ENCODE measurements around the gene EEF1A2.

EEF1A2 gene

GRCh38 chr20:63447320-63447719, 51.6 kb downstream of the EEF1A2 start:
- Histone ChIP-seq H2AFZ (ENCODE audit: low read length) (no peak overlapping the region), H3K36me3 (ENCODE audit: insufficient read depth, low read length) (no peaks in the 10 kb centered on the region), H3K9me3 (ENCODE audit: low read length) (no peaks in the 10 kb centered on the region), H3K4me2 (ENCODE audit: low read length) (no peak overlapping the region), H3K79me2 (ENCODE audit: insufficient read depth, low read length) (no peaks in the 10 kb centered on the region), H4K20me1 (ENCODE audit: insufficient read depth, low read length) (no peaks in the 10 kb centered on the region), H3K4me1 (ENCODE audit: insufficient read depth, low read length, severe bottlenecking) (no peaks in the 10 kb centered on the region), H3K9me2 (ENCODE audit: low read depth, low read length) (no peaks in the 10 kb centered on the region), H3F3A (ENCODE audit: insufficient read depth, low read length) (no peaks in the 10 kb centered on the region), H3K27me3 (ENCODE audit: insufficient read depth, low read length) (no peaks in the 10 kb centered on the region), H3K4me3 (ENCODE audit: low read depth, low read length, poor library complexity, severe bottlenecking) (no peak overlapping the region), H3K9ac (ENCODE audit: low read length) (no peak overlapping the region), H3K27ac (ENCODE audit: low read depth, low read length, poor library complexity, severe bottlenecking) (no peak overlapping the region)
- no peak for TF ChIP-seq CTCF (IDR thresholded peaks at IDR 0.05; ENCODE audit: low read length)
- no peak for TF ChIP-seq EZH2 (IDR thresholded peaks at IDR 0.05; ENCODE audit: borderline replicate concordance, low read length)

- Histone ChIP-seq H3F3A (ENCODE audit: insufficient read depth, low read length) (no peaks in the 10 kb centered on the region), H3K9me2 (ENCODE audit: low read depth, low read length) (no peaks in the 10 kb centered on the region), H3K4me2 (ENCODE audit: low read length) (no peak overlapping the region), H3K9me3 (ENCODE audit: low read length) (no peaks in the 10 kb centered on the region), H4K20me1 (ENCODE audit: insufficient read depth, low read length) (no peaks in the 10 kb centered on the region), H3K27ac (ENCODE audit: low read depth, low read length, poor library complexity, severe bottlenecking) (no peak overlapping the region), H3K4me1 (ENCODE audit: insufficient read depth, low read length, severe bottlenecking) (no peaks in the 10 kb centered on the region), H3K4me3 (ENCODE audit: low read depth, low read length, poor library complexity, severe bottlenecking) (no peak overlapping the region), H3K27me3 (ENCODE audit: insufficient read depth, low read length) (no peaks in the 10 kb centered on the region), H3K79me2 (ENCODE audit: insufficient read depth, low read length) (no peaks in the 10 kb centered on the region), H3K9ac (ENCODE audit: low read length) (no peak overlapping the region), H2AFZ (ENCODE audit: low read length) (no peak overlapping the region), H3K36me3 (ENCODE audit: insufficient read depth, low read length) (no peaks in the 10 kb centered on the region)
- no peak for TF ChIP-seq CTCF (IDR thresholded peaks at IDR 0.05; ENCODE audit: low read length)
Measured at GRCh38 chr20:63446216-63447024, 52.5 kb downstream of the EEF1A2 start.

GRCh38 chr20:63445075-63445734, 53.7 kb downstream of the EEF1A2 start:
- Histone ChIP-seq H3K9ac (ENCODE audit: low read length) (no peak overlapping the region), H3K9me3 (ENCODE audit: low read length) (no peaks in the 10 kb centered on the region), H3K79me2 (ENCODE audit: insufficient read depth, low read length) (no peaks in the 10 kb centered on the region), H3F3A (ENCODE audit: insufficient read depth, low read length) (no peaks in the 10 kb centered on the region), H3K27me3 (ENCODE audit: insufficient read depth, low read length) (no peaks in the 10 kb centered on the region), H4K20me1 (ENCODE audit: insufficient read depth, low read length) (no peaks in the 10 kb centered on the region), H3K36me3 (ENCODE audit: insufficient read depth, low read length) (no peaks in the 10 kb centered on the region), H2AFZ (ENCODE audit: low read length) (no peak overlapping the region), H3K4me1 (ENCODE audit: insufficient read depth, low read length, severe bottlenecking) (no peaks in the 10 kb centered on the region), H3K4me2 (ENCODE audit: low read length) (no peak overlapping the region), H3K27ac (ENCODE audit: low read depth, low read length, poor library complexity, severe bottlenecking) (no peak overlapping the region), H3K9me2 (ENCODE audit: low read depth, low read length) (no peaks in the 10 kb centered on the region), H3K4me3 (ENCODE audit: low read depth, low read length, poor library complexity, severe bottlenecking) (no peak overlapping the region)
- TF ChIP-seq EZH2 (IDR thresholded peaks at IDR 0.05; ENCODE audit: borderline replicate concordance, low read length) = no peak
- no peak for TF ChIP-seq CTCF (IDR thresholded peaks at IDR 0.05; ENCODE audit: low read length)

Data from OCI-LY1 (cell line).